SU-DHL-6 (cell line): Measurements from ENCODE around the gene TRDN.
"Not testable (repeated sequence)": the region's sequence is repeated elsewhere in the genome, so short reads cannot be mapped to it uniquely, and the experiment has no call there.

ENCODE experiments used
- CTCF ChIP-seq: fragments of 200-600 bp; sonication (generic); IDR thresholded peaks from one replicate; pipeline ENCODE4 v1.5.1; 2017; ENCODE audit warnings: antibody characterized with exemption, mild to moderate bottlenecking, low read length, moderate library complexity; ENCODE audit not compliant: insufficient read depth, poor library complexity, severe bottlenecking
- EZH2phosphoT487 ChIP-seq: fragments of 200-600 bp; sonication (generic), shearing (Covaris generic); conservative IDR thresholded peaks from 2 replicates; pipeline ENCODE4 v1.6.1; 2018; ENCODE audit warnings: mild to moderate bottlenecking, antibody characterized with exemption, low read length, moderate library complexity, mixed read lengths

DNA sequence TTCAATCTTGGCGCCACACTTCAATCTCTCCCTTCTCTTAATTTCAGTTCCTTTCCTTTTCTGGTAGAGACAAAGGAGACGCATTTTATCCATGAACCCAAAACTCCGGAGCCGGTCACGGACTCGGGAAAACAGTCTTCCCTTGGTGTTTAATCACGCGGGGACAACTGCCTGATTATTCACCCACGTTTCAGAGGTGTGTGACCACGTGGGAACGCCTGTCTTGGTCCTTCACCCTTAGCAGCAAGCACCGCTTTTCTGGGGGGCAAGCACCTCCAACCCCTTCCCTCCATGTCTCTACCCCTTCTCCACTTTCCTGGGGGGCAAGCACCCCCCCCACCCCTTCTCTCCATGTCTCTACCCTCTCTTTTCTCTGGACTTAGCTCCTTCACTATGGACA is 79.3 kb downstream of the TRDN start:
- TF ChIP-seq EZH2phosphoT487, CTCF: not testable (repeated sequence)
